PC-9 (cell line): ENCODE measurements around the gene SKIC3. TPM values are rescaled to one million over a fixed set of nuclear protein-coding genes. Genes with fewer than 3 reads are reported as not detected.

Experiments used
- BruUV-seq: library from RNA; stranded (reverse); fragments of 400-500 nt; replicated peaks from 2 replicates; lab custom pipeline; 2021; lab: Mats Ljungman, UMichigan
- CTCF ChIA-PET: fragments of 300-600 bp; sonication (Branson Sonifier 250); formaldehyde crosslinking; loops from one replicate; lab custom pipeline; 2022; ENCODE audit warnings: antibody characterized with exemption; lab: Charles Lee
- POLR2A ChIA-PET: fragments of 300-600 bp; sonication (Branson Sonifier 250); formaldehyde crosslinking; loops from one replicate; lab custom pipeline; 2022; ENCODE audit warnings: antibody characterized with exemption; ENCODE audit not compliant: unreplicated experiment; lab: Charles Lee
- DNase-seq, 2 experiments: peaks; one replicate each; pipeline versions ENCODE4 v3.0.0 to v3.0.0-alpha.2; 2015 to 2022; ENCODE audit warnings: mixed read lengths in 1 of 2
- H2AFZ ChIP-seq: fragments of 200-600 bp; sonication (generic); 2 replicates; pipeline ENCODE4 v1.8.1; 2017; ENCODE audit warnings: antibody characterized with exemption
- H3F3A ChIP-seq: fragments of 200-600 bp; sonication (generic); 2 replicates; pipeline ENCODE4 v1.8.1; 2017; ENCODE audit warnings: antibody characterized with exemption, mild to moderate bottlenecking, low read depth; ENCODE audit not compliant: insufficient read depth
- H3K27ac ChIP-seq: fragments of 200-600 bp; sonication (generic); 2 replicates; pipeline ENCODE4 v1.6.1; 2016; ENCODE audit warnings: mixed run types
- H3K27me3 ChIP-seq: fragments of 200-600 bp; sonication (generic); 2 replicates; pipeline ENCODE4 v1.6.1; 2016; ENCODE audit warnings: low read depth, mixed run types; ENCODE audit not compliant: insufficient read depth
- H3K36me3 ChIP-seq: fragments of 200-600 bp; sonication (generic); 2 replicates; pipeline ENCODE4 v1.6.1; 2016; ENCODE audit warnings: low read depth, mixed run types
- H3K4me1 ChIP-seq: fragments of 200-600 bp; sonication (generic); replicated peaks from 2 replicates; pipeline ENCODE4 v1.6.1; 2016; ENCODE audit warnings: mixed run types; ENCODE audit not compliant: insufficient read depth
- H3K4me2 ChIP-seq: fragments of 200-600 bp; sonication (generic); 2 replicates; pipeline ENCODE4 v1.6.1; 2017; ENCODE audit warnings: mixed run types
- H3K4me3 ChIP-seq: fragments of 200-600 bp; sonication (generic); 2 replicates; pipeline ENCODE4 v1.6.1; 2016; ENCODE audit warnings: mixed run types
- H3K79me2 ChIP-seq: fragments of 200-600 bp; sonication (generic); 2 replicates; pipeline ENCODE4 v1.6.1; 2017; ENCODE audit warnings: low read depth, mixed run types
- H3K9me2 ChIP-seq: fragments of 200-600 bp; sonication (generic); 2 replicates; pipeline ENCODE4 v1.8.1; 2017; ENCODE audit warnings: mild to moderate bottlenecking; ENCODE audit not compliant: insufficient read depth
- H3K9me3 ChIP-seq: fragments of 200-600 bp; sonication (generic); 2 replicates; pipeline ENCODE4 v1.8.1; 2016; ENCODE audit warnings: low read depth; ENCODE audit not compliant: insufficient read depth
- H4K20me1 ChIP-seq: fragments of 200-600 bp; sonication (generic); 2 replicates; pipeline ENCODE4 v1.8.1; 2017; ENCODE audit not compliant: insufficient read depth
- EZH2 ChIP-seq: fragments of 200-600 bp; sonication (generic); IDR thresholded peaks from 2 replicates; pipeline ENCODE4 v1.8.0; 2017; ENCODE audit warnings: antibody characterized with exemption, low read depth
- intact Hi-C: fragments of 100-400 bp; cut with micrococcal nuclease; formaldehyde crosslinking; loops from one replicate; pipeline ENCODE4 v1.10.0; 2022; ENCODE audit not compliant: unreplicated experiment
- total RNA-seq: library from RNA; stranded (reverse); gene quantifications from 2 replicates; pipeline ENCODE4 v1.2.3, GENCODE V29; 2021
- TF ChIP-seq, protein P1 (sequence below): fragments of 200-600 bp; sonication (generic); conservative IDR thresholded peaks from 2 replicates; pipeline ENCODE4 v1.6.1; 2017; ENCODE audit warnings: mixed run types, antibody characterized with exemption, mild to moderate bottlenecking, moderate library complexity

SKIC3 gene
- total RNA-seq, 1 experiment from 2014 or later: 50.7 TPM

DNA sequence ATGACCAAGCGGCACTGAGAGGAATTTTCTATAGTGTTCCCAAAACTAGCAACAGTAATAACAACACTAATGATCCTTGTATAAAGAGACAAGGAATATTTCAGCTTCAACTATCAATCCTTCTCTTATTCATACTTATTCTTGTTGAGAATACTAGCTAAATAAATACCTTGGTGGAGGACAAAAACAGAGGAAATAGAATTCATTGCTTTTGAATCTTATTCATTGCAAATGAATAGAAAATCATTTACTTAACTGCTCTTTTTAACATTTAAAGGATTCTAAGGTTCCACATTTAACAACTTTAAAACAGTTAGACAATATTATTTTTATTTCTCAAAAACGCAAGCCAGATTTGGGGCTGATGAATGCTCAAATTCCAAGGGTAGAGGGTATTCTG is 22.4 kb downstream of the SKIC3 start:
- Histone ChIP-seq H3K36me3 (peaks cover 21% of the 10 kb centered on the region), H3K27me3 (no peaks in the 10 kb centered on the region), H4K20me1 (no peaks in the 10 kb centered on the region), H3K9me3 (no peaks in the 10 kb centered on the region), H3K4me3 (no peak overlapping the region), H3K9me2 (no peaks in the 10 kb centered on the region), H3K79me2 (no peaks in the 10 kb centered on the region), H3K27ac (no peak overlapping the region), H3K4me1 (no peaks in the 10 kb centered on the region), H3F3A (no peaks in the 10 kb centered on the region), H2AFZ (no peak overlapping the region), H3K4me2 (no peak overlapping the region)
- ChIA-PET POLR2A (no interaction called here), CTCF (interaction anchor here (0.7 kb wide), 1 partner anchor 1305 kb away, joined by 3 read pairs; no protein-coding TSS in a partner anchor)
- no peak for DNase-seq
- intact Hi-C loops: no loop called here
- no TSS peak for BruUV-seq
- no peak for TF ChIP-seq EZH2
- TF ChIP-seq, protein P1, sequence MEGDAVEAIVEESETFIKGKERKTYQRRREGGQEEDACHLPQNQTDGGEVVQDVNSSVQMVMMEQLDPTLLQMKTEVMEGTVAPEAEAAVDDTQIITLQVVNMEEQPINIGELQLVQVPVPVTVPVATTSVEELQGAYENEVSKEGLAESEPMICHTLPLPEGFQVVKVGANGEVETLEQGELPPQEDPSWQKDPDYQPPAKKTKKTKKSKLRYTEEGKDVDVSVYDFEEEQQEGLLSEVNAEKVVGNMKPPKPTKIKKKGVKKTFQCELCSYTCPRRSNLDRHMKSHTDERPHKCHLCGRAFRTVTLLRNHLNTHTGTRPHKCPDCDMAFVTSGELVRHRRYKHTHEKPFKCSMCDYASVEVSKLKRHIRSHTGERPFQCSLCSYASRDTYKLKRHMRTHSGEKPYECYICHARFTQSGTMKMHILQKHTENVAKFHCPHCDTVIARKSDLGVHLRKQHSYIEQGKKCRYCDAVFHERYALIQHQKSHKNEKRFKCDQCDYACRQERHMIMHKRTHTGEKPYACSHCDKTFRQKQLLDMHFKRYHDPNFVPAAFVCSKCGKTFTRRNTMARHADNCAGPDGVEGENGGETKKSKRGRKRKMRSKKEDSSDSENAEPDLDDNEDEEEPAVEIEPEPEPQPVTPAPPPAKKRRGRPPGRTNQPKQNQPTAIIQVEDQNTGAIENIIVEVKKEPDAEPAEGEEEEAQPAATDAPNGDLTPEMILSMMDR: no peak

DNA sequence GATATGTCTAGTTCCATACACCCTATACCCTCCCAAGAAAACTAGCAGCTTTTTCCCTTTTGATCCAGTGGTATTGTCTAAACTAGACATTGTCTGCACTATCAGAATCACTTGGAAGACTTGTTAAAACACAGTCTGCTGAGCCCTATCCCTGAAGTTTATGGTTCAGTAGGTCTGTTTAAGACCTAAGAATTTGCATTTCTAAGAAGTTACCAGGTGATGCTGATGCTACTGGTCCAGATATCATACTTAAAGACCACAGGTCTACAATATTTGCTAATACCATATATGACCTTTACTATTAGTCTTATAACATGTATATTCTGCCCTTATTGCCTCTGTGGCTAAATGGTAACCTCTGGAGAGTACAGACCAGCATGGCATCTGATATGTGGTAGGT is 23.3 kb downstream of the SKIC3 start:
- Histone ChIP-seq H3K36me3 (peaks cover 14% of the 10 kb centered on the region), H3K4me2 (no peak overlapping the region), H3K79me2 (no peaks in the 10 kb centered on the region), H3K9me2 (no peaks in the 10 kb centered on the region), H4K20me1 (no peaks in the 10 kb centered on the region), H3K4me1 (no peaks in the 10 kb centered on the region), H2AFZ (no peak overlapping the region), H3K27ac (no peak overlapping the region), H3F3A (no peaks in the 10 kb centered on the region), H3K9me3 (no peaks in the 10 kb centered on the region), H3K4me3 (no peak overlapping the region), H3K27me3 (no peaks in the 10 kb centered on the region)
- ChIA-PET CTCF (no interaction called here), POLR2A (interaction anchor here (0.5 kb wide), 1 partner anchor 90 kb away, joined by 3 read pairs; no protein-coding TSS in a partner anchor)
- no peak for DNase-seq
- no peak for TF ChIP-seq EZH2
- TF ChIP-seq, protein P1: no peak
- intact Hi-C loops: no loop called here
- BruUV-seq: no TSS peak

DNA sequence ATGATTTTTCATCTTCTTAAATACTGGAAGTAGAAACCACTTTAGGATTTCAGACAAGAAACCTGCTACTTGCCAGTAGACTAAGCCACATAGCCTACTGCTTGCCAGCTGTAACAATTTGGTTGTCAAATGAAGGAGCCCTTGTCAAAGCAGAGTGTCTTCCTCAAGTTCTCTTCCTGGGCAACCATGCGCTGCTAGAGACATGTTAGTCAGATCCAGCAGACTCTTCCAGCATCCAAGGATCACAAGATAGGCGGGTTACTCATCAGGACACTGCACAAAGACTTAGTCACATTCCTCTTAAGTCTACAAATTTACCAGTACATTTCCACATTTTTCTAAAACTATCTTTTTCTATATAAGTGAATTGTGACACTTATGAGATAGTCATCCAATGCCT is 24.4 kb downstream of the SKIC3 start:
- DNase-seq: no peak
- no peak overlapping the region for H3K4me3 ChIP-seq
- H3K9me3 ChIP-seq: no peaks in the 10 kb centered on the region
- H3K27ac ChIP-seq: no peak overlapping the region
- H3K27me3 ChIP-seq: no peaks in the 10 kb centered on the region
- intact Hi-C loops: no loop called here
- ChIA-PET POLR2A (no interaction called here), CTCF (no interaction called here)
- H3K79me2 ChIP-seq: no peaks in the 10 kb centered on the region
- H3K4me1 ChIP-seq: no peaks in the 10 kb centered on the region
- no peaks in the 10 kb centered on the region for H3F3A ChIP-seq
- H2AFZ ChIP-seq: no peak overlapping the region
- H3K4me2 ChIP-seq: no peak overlapping the region
- no TSS peak for BruUV-seq
- H4K20me1 ChIP-seq: no peaks in the 10 kb centered on the region
- peaks cover 14% of the 10 kb centered on the region for H3K36me3 ChIP-seq
- TF ChIP-seq, protein P1: no peak
- TF ChIP-seq EZH2: no peak
- H3K9me2 ChIP-seq: no peaks in the 10 kb centered on the region
